HG03139 (cell line): ENCODE measurements around the gene C9orf78.

Source experiments
- ATAC-seq: cut with Tn5 transposase; IDR thresholded peaks from one replicate; pipeline ENCODE4 v1.9.1; 2021; ENCODE audit not compliant: unreplicated experiment

The C9orf78 gene

GRCh38 chr9:129835128-129835859 lies at the start of gene C9orf78, which contains the start of gene USP20:
Gene C9orf78 (minus strand): TSS chr9:129835275. CDS start chr9:129835221, 54 bp downstream.
Gene USP20 (plus strand): TSS chr9:129835458. CDS start chr9:129852556, 17,098 bp downstream.
- peak; percentile 88 for ATAC-seq

DNA sequence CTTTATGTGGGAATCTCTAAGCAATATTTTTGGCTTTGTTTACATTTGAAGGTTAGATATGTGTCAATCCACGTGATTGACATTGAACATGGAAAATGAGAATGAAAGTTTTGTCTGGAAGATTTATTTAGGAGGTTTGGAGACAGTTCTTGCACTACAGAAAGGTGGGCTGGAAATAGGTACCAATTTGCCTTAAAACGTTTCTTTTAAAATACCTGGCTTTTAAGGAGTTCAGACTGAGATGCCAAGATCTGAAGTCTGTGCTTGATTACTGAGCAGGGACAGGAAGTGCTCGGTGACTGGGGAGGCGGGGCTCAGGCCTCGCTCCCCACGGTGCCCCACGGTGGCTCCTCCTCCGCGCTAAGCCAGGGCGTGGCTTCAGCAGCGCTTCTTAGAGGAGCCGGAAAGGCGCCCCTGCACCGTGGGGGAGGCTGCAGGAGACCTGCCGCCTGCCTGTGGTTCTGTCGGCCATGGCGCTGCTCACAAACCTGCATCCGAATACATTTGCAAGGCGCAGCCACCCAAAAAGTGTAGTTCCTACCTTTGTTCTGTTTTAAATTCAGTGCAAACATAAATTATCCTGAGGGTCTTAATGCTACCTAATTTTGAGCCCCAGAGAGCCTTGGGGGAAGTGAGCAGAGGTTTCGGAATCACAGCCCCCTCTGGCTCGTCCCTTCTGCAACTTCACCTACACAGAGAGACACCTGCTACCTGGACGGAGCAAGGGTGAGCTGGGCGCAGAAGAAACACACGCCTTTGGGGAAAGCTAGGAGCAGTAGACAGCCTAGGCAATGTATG lies 49.3 kb upstream of the C9orf78 start:
- peak; percentile 36 for ATAC-seq

GRCh38 chr9:129881547-129882324 lies 46.7 kb upstream of the C9orf78 start:
- no peak for ATAC-seq

- no peak for ATAC-seq
These were observed 45.8 kb upstream of the C9orf78 start for GRCh38 chr9:129880654-129881546.

- ATAC-seq = no peak
These were observed 45.0 kb upstream of the C9orf78 start for GRCh38 chr9:129879991-129880653.

- no peak for ATAC-seq
These were observed 44.1 kb upstream of the C9orf78 start for GRCh38 chr9:129879103-129879699.

GRCh38 chr9:129878291-129878690 lies 43.2 kb upstream of the C9orf78 start:
- no peak for ATAC-seq

DNA sequence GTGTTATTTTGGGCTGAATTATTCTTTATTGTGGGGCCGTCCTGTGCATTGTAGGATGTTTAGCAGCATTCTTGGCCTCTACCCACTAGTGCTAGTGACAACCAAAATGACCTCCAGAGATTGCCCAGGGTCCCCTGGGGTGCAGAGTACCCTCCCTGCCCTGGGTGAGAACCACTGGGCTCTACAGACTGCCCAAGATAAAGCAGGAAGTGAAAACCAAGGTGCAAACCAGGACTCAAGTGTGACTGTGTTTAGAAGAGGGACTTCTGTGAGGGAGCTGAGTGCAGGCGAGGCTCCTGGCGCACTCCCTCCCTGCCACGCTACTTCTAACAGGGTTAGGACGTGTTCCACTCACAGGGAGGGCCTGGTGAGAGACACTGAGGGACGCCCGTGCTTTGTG lies 41.7 kb upstream of the C9orf78 start:
- ATAC-seq = no peak

DNA sequence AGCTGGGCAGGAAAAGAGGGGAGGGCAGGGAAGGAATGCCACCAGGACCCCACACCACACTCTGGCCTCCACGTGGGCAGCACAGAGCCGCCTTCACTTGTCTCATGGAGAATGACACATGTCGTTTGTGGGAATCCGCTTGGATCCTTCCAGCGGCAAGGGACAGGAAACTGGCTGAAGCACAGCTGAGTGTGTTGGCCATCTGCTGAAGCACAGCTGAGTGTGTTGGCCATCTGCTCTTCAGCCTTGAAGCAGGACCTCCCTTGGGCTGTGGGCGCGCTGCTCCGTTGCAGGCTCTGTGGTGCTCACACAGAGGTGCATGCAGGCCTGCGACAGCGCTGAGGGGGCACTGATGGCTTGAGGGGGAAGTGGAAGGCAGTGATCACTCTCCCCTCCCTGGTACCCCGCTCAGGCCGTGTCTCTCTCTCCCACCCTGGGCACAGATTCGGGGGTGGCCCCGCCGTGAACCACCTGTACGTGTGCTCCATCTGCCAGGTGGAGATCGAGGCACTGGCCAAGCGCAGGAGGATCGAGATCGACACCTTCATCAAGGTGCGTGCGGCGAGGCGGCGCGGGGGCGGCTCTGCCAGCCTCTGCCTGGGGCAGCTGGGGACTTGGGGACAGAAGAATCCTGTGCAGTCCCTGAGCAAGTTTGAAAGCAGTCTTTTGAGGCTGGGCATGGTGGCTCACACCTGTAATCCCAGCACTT lies 40.8 kb upstream of the C9orf78 start:
- no peak for ATAC-seq

- ATAC-seq = no peak
These were observed 40.1 kb upstream of the C9orf78 start for GRCh38 chr9:129875181-129875611.

- no peak for ATAC-seq
These were observed 39.4 kb upstream of the C9orf78 start for GRCh38 chr9:129874261-129875101.

- no peak for ATAC-seq
These were observed 38.6 kb upstream of the C9orf78 start for GRCh38 chr9:129873563-129874190.

GRCh38 chr9:129871046-129871445 lies 36.0 kb upstream of the C9orf78 start:
- no peak for ATAC-seq

- no peak for ATAC-seq
These were observed 34.8 kb upstream of the C9orf78 start for GRCh38 chr9:129869585-129870501.

DNA sequence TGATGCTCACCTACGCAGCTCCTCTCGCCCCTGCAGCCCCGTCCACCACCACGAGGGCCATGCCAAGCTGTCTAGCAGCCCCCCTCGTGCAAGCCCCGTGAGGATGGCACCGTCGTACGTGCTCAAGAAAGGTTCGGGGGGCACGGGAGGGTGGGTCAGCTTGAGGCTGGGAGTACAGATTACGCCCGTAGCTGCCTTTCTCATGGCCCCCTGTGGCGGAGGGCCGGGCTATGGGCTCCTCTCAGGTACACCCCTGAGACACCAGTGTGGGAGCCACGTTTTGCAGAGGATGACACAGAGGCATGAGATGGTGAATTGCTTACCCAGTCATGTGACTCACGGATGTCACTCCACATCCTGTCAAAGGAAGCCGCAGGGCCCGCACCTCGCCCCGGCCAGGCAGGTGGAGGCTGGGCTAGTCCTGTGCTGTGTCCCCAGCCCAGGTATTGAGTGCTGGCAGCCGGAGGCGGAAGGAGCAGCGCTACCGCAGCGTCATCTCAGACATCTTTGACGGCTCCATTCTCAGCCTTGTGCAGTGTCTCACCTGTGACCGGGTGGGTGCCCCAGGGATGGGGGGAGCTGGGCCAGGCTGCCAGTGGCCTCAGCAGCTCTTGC lies 33.9 kb upstream of the C9orf78 start:
- no peak for ATAC-seq
